Thyroid gland (tissue), 4 donors: ENCODE measurements around the gene RGR. TPM values are rescaled to one million over a fixed set of nuclear protein-coding genes. Genes with fewer than 3 reads are reported as not detected.

Experiments used
- DNase-seq, 2 donors: peaks; one replicate each; pipeline ENCODE4 v3.0.0-alpha.2; 2019
- H3K27ac ChIP-seq, 3 donors: fragments of 200-600 bp; sonication (generic); 1 replicate in 2 of 3; 2 replicates in 1 of 3; pipeline ENCODE4 v1.5.1; 2016 to 2019; ENCODE audit warnings: mild to moderate bottlenecking in 1 of 3, moderate library complexity in 1 of 3
- H3K27me3 ChIP-seq: fragments of 200-600 bp; sonication (generic); one replicate; pipeline ENCODE4 v1.5.1; 2019
- H3K36me3 ChIP-seq, 2 donors: fragments of 200-600 bp; sonication (generic); one replicate each; pipeline ENCODE4 v1.5.1; 2016 to 2019
- H3K4me1 ChIP-seq, 2 donors: fragments of 200-600 bp; sonication (generic); one replicate each; pipeline ENCODE4 v1.5.1; 2017 to 2019
- H3K4me3 ChIP-seq, 3 donors: fragments of 200-600 bp; sonication (generic); replicated peaks in 1 of 3; 1 replicate in 2 of 3; 2 replicates in 1 of 3; pipeline ENCODE4 v1.5.1; 2016; ENCODE audit warnings: mild to moderate bottlenecking in 1 of 3
- H3K9me3 ChIP-seq: fragments of 200-600 bp; sonication (generic); one replicate; pipeline ENCODE4 v1.5.1; 2017
- POLR2A ChIP-seq, 2 donors: fragments of 450-650 bp; IDR thresholded peaks; one replicate each; pipeline ENCODE4 v1.6.1; 2017; ENCODE audit warnings: antibody characterized with exemption in 2 of 2, mild to moderate bottlenecking in 2 of 2, moderate library complexity in 1 of 2
- WGBS, 2 donors: methylation state at CpG; one replicate each; pipeline ENCODE4 v1.1.5; 2017; 5-methylcytosine and 5-hydroxymethylcytosine counted together
- intact Hi-C: fragments of 100-400 bp; cut with DNase I; formaldehyde crosslinking; loops from one replicate; pipeline ENCODE4 v1.15.1; 2023
- total RNA-seq, 4 donors: library from RNA; depleted of rRNA; stranded (reverse); fragments of >200 nt; gene quantifications; one replicate each; pipeline ENCODE4 v1.2.3, GENCODE V29; 2016
- TF ChIP-seq, protein P1 (sequence below), 6 experiments: fragments of 200-600 bp in 3 of 6; fragments of 450-650 bp in 3 of 6; sonication (generic) in 3 of 6; IDR thresholded peaks; one replicate each; pipeline ENCODE4 v1.5.1; 2016 to 2019; ENCODE audit warnings: antibody characterized with exemption in 6 of 6, mild to moderate bottlenecking in 2 of 6, inconsistent platforms in 1 of 6, moderate library complexity in 1 of 6

Gene RGR
- total RNA-seq, 4 donors from 2014 or later: 0.11 TPM; not detected in 3

- Histone ChIP-seq H3K27ac (no peak overlapping the region), H3K9me3 (no peaks in the 10 kb centered on the region), H3K27me3 (no peaks in the 10 kb centered on the region), H3K36me3 (no peaks in the 10 kb centered on the region), H3K4me1 (no peaks in the 10 kb centered on the region), H3K4me3 (no peak overlapping the region)
- no peak for DNase-seq
- intact Hi-C loops: no loop called here
- 91 to 92% methylated on average over 4 of the region's 4 CpGs for WGBS, 2 donors
- TF ChIP-seq POLR2A (IDR thresholded peaks at IDR 0.05): no peak
- TF ChIP-seq, protein P1, sequence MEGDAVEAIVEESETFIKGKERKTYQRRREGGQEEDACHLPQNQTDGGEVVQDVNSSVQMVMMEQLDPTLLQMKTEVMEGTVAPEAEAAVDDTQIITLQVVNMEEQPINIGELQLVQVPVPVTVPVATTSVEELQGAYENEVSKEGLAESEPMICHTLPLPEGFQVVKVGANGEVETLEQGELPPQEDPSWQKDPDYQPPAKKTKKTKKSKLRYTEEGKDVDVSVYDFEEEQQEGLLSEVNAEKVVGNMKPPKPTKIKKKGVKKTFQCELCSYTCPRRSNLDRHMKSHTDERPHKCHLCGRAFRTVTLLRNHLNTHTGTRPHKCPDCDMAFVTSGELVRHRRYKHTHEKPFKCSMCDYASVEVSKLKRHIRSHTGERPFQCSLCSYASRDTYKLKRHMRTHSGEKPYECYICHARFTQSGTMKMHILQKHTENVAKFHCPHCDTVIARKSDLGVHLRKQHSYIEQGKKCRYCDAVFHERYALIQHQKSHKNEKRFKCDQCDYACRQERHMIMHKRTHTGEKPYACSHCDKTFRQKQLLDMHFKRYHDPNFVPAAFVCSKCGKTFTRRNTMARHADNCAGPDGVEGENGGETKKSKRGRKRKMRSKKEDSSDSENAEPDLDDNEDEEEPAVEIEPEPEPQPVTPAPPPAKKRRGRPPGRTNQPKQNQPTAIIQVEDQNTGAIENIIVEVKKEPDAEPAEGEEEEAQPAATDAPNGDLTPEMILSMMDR (IDR thresholded peaks at IDR 0.05): no peak
Observed at GRCh38 chr10:84217746-84218145, 27.1 kb upstream of the RGR start.

GRCh38 chr10:84221916-84222315, 22.9 kb upstream of the RGR start:
- no peak for TF ChIP-seq POLR2A (IDR thresholded peaks at IDR 0.05)
- TF ChIP-seq, protein P1 (IDR thresholded peaks at IDR 0.05): no peak
- DNase-seq: no peak
- intact Hi-C loops: no loop called here
- H3K4me1 ChIP-seq: no peaks in the 10 kb centered on the region
- no peaks in the 10 kb centered on the region for H3K27me3 ChIP-seq
- no peak overlapping the region for H3K27ac ChIP-seq
- 81 to 93% methylated on average over 7 of the region's 8 CpGs for WGBS, 2 donors
- H3K4me3 ChIP-seq: no peak overlapping the region
- H3K9me3 ChIP-seq: no peaks in the 10 kb centered on the region
- H3K36me3 ChIP-seq: no peaks in the 10 kb centered on the region

DNA sequence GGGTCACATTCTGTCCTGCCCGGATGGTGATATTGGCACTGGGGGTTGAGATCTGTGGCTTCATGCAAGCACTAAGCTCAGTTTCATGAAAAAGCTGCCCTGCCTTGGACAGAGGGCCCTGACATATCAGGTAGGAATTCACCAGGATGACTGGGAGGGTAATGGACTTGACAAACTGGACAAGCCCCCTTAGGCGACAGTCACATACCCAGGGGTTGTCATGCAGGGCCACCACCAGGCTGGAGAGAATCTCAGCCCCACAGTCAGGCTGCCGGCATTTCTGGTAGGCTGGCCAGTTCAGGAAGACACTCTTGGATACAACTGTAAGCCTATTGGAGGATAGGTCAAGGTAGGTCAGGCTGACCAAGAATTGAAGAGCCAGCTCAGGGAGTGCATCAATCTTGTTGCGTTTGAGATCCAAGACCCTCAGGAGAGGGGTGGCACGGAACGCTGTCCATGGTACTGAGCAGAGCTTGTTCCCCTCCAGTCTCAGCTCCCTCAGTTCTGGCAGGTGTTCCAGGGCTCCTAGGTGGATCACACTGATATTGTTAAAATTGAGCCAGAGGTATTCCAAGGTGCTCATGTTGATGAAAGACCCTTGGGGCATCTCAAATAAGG, 20.3 kb upstream of the RGR start:
- WGBS, 2 donors: 50 to 52% methylated on average over 6 of the region's 6 CpGs
- no peak for DNase-seq
- no peak for TF ChIP-seq POLR2A (IDR thresholded peaks at IDR 0.05)
- TF ChIP-seq, protein P1 (IDR thresholded peaks at IDR 0.05): no peak
- no peaks in the 10 kb centered on the region for H3K27me3 ChIP-seq
- H3K4me1 ChIP-seq: no peaks in the 10 kb centered on the region
- H3K27ac ChIP-seq: no peak overlapping the region
- no peaks in the 10 kb centered on the region for H3K9me3 ChIP-seq
- intact Hi-C loops: no loop called here
- no peak overlapping the region for H3K4me3 ChIP-seq
- H3K36me3 ChIP-seq: no peaks in the 10 kb centered on the region

- DNase-seq: no peak
- intact Hi-C loops: no loop called here
- H3K27me3 ChIP-seq: no peaks in the 10 kb centered on the region
- peaks cover 2 to 8% of the 10 kb centered on the region in 2 donors for H3K4me1 ChIP-seq
- 59 to 77% methylated on average over 6 of the region's 6 CpGs for WGBS, 2 donors
- no peak within 1 kb of the TSS for H3K4me3 ChIP-seq
- no peak within 1 kb of the TSS for H3K27ac ChIP-seq
- TF ChIP-seq POLR2A (IDR thresholded peaks at IDR 0.05): no peak
- TF ChIP-seq, protein P1 (IDR thresholded peaks at IDR 0.05): no peak
- H3K36me3 ChIP-seq: no peaks in the 10 kb centered on the region
- no peaks in the 10 kb centered on the region for H3K9me3 ChIP-seq
Observed at GRCh38 chr10:84225427-84226173, 19.3 kb upstream of the RGR start, which contains the start of gene LRIT2. LRIT2 (minus strand) TSS chr10:84225544; CDS start chr10:84225520, 24 bp downstream.

DNA sequence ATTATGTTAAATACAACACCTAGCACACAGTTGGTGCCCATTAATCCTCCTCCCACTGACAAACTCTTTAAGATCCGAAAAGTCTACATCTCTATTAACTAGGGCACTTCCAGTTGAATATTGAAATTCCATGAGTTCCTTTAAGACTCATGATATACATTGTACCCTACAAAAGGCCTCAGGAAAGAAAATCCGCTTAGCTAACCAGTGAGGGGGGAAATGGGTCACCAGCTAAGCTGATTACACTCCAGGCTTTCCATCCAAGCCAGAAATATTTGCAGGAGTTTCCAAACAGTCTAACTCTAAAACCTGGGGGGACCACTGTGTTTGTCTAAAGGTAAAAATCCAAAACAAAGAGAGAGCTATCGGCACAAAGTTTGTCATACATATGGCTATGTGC, 18.2 kb upstream of the RGR start:
- 72% methylated on average over 3 of the region's 3 CpGs for WGBS, 2 donors
- Histone ChIP-seq H3K4me3 (no peak overlapping the region), H3K9me3 (no peaks in the 10 kb centered on the region), H3K27me3 (no peaks in the 10 kb centered on the region), H3K27ac (no peak overlapping the region), H3K4me1 (peaks cover 6 to 12% of the 10 kb centered on the region in 2 donors), H3K36me3 (no peaks in the 10 kb centered on the region)
- intact Hi-C loops: no loop called here
- DNase-seq: no peak
- no peak for TF ChIP-seq POLR2A (IDR thresholded peaks at IDR 0.05)
- TF ChIP-seq, protein P1 (IDR thresholded peaks at IDR 0.05): no peak
